K562 (cell line): ENCODE results near the gene RNF123. TPM values are rescaled to one million over a fixed set of nuclear protein-coding genes. Genes with fewer than 3 reads are reported as not detected.
"Not testable (repeated sequence)": the region's sequence is repeated elsewhere in the genome, so short reads cannot be mapped to it uniquely, and the experiment has no call there.

Experiments
- ATAC-seq: fragments of 200-7000 bp; cut with Tn5 transposase; 3 replicates; pipeline ENCODE4 v1.9.1; 2020; ENCODE audit warnings: moderate library complexity
- BruUV-seq: library from RNA; stranded (reverse); fragments of 400-500 nt; replicated peaks from 2 replicates; lab custom pipeline; 2021; lab: Mats Ljungman, UMichigan
- CTCF ChIA-PET: fragments of 300-600 bp; formaldehyde crosslinking; extraction: SDS; loops from one replicate; lab custom pipeline; 2021; ENCODE audit warnings: low intra/inter-chr PET ratio; lab: Yijun Ruan, JAX
- POLR2A ChIA-PET: fragments of 300-600, 350-650 bp; sonication (Branson Sonifier 250); formaldehyde crosslinking; extraction: SDS; loops from one replicate; lab custom pipeline; 2021; ENCODE audit warnings: antibody characterized with exemption, inconsistent platforms; lab: Yijun Ruan, JAX
- DNase-seq, 4 experiments: peaks; one replicate each; pipeline versions ENCODE4 v3.0.0 to v3.0.0-alpha.2; 2011 to 2018; ENCODE audit warnings: low spot score in 3 of 4, mixed read lengths in 3 of 4; ENCODE audit errors: extremely low read depth in 1 of 4
- FAIRE-seq: peaks from 2 replicates; lab custom pipeline; 2011; peaks lifted over from hg19 to GRCh38; lab: Jason Lieb, UNC
- H2AFZ ChIP-seq: 2 replicates; pipeline ENCODE4 v1.6.0; 2011; ENCODE audit warnings: low read depth, low read length, control low read depth, inconsistent platforms
- H3K27ac ChIP-seq: fragments of 200-600 bp; 3 replicates; pipeline ENCODE4 v1.8.0; 2011; ENCODE audit warnings: low read depth, mild to moderate bottlenecking, control low read depth, inconsistent platforms, low read length, moderate library complexity, mixed read lengths; ENCODE audit errors: extremely low read depth
- H3K27me3 ChIP-seq, 2 experiments: fragments of 300-600 bp in 1 of 2; 2 replicates in 1 of 2; 3 replicates in 1 of 2; pipeline versions ENCODE4 v1.6.0 to v1.8.0; 2011; ENCODE audit warnings: inconsistent platforms in 2 of 2, low read length in 2 of 2, mild to moderate bottlenecking in 1 of 2, mixed read lengths in 1 of 2, moderate library complexity in 1 of 2; ENCODE audit not compliant: control insufficient read depth in 2 of 2, insufficient read depth in 2 of 2
- H3K36me3 ChIP-seq: fragments of 300-600 bp; 3 replicates; pipeline ENCODE4 v1.8.0; 2011; ENCODE audit warnings: mild to moderate bottlenecking, low read length, inconsistent platforms; ENCODE audit not compliant: control insufficient read depth, insufficient read depth
- H3K4me1 ChIP-seq, 2 experiments: fragments of 200-600 bp in 1 of 2; replicated peaks in 1 of 2; 2 replicates in 1 of 2; 3 replicates in 1 of 2; pipeline versions ENCODE4 v1.5.1 to v1.8.0; 2011; ENCODE audit warnings: inconsistent platforms in 2 of 2, low read length in 2 of 2, mild to moderate bottlenecking in 1 of 2, mixed read lengths in 1 of 2, moderate library complexity in 1 of 2; ENCODE audit not compliant: control insufficient read depth in 2 of 2, insufficient read depth in 2 of 2
- H3K4me2 ChIP-seq: 2 replicates; pipeline ENCODE4 v1.6.1; 2011; ENCODE audit warnings: low read length, control low read depth, inconsistent platforms, mixed read lengths; ENCODE audit not compliant: insufficient read depth
- H3K4me3 ChIP-seq: fragments of 200-600 bp; sonication (generic), shearing (Covaris generic); 2 replicates; pipeline ENCODE4 v1.5.1; 2016; ENCODE audit warnings: control low read depth, inconsistent platforms
- H3K79me2 ChIP-seq: fragments of 200-600 bp; 3 replicates; pipeline ENCODE4 v1.8.0; 2011; ENCODE audit warnings: low read length, inconsistent platforms; ENCODE audit not compliant: control insufficient read depth, insufficient read depth
- H3K9ac ChIP-seq, 2 experiments: 2 replicates each; pipeline versions ENCODE4 v1.6.0 to v1.6.1; 2011; ENCODE audit warnings: low read depth in 2 of 2, low read length in 2 of 2, control low read depth in 1 of 2, inconsistent platforms in 1 of 2, mild to moderate bottlenecking in 1 of 2, mixed read lengths in 1 of 2; ENCODE audit not compliant: insufficient read depth in 1 of 2
- H3K9me1 ChIP-seq: one replicate; pipeline ENCODE4 v1.6.0; 2011; ENCODE audit warnings: inconsistent platforms, mild to moderate bottlenecking, low read length, moderate library complexity; ENCODE audit not compliant: control insufficient read depth, insufficient read depth
- H3K9me3 ChIP-seq: replicated peaks from 2 replicates; pipeline ENCODE4 v1.5.1; 2011; ENCODE audit warnings: low read depth, low read length, inconsistent platforms; ENCODE audit not compliant: control insufficient read depth, insufficient read depth
- H4K20me1 ChIP-seq: replicated peaks from 2 replicates; pipeline ENCODE4 v1.6.1; 2011; ENCODE audit warnings: low read length, inconsistent platforms, mixed read lengths; ENCODE audit not compliant: control insufficient read depth, insufficient read depth
- POLR2G ChIP-seq: fragments of 200-400 bp; formaldehyde crosslinking; IDR thresholded peaks from 2 replicates; pipeline ENCODE4 v1.6.1; 2017; ENCODE audit warnings: low read depth, mild to moderate bottlenecking, antibody characterized with exemption, low read length, moderate library complexity
- WGBS: fragments of 100-300 bp; shearing (Covaris generic); methylation state at CpG from one replicate; pipeline ENCODE4 v1.1.6; 2016; ENCODE audit warnings: low coverage, mixed read lengths; ENCODE audit not compliant: insufficient coverage; ENCODE audit errors: missing lambda C conversion rate; 5-methylcytosine and 5-hydroxymethylcytosine counted together
- in situ Hi-C: fragments of 300-500 bp; cut with MboI; formaldehyde crosslinking; loops from 4 replicates; pipeline ENCODE4 v1.15.0; 2018; ENCODE audit warnings: inconsistent platforms, mixed read lengths
- intact Hi-C: fragments of 100-400 bp; cut with micrococcal nuclease; formaldehyde crosslinking; loops from 2 replicates; pipeline ENCODE4 v1.14.2; 2022
- polyA plus RNA-seq, 8 experiments: library from polyadenylated mRNA; depleted of rRNA in 4 of 8; stranded (reverse) in 5 of 8; unstranded in 3 of 8; fragments of >200 nt; fragmentation: Nextera tagmentation in 2 of 8; fragmentation: Illumina TruSeq in 1 of 8; extraction: Ambion mirVana in 2 of 8; extraction: Trizol in 1 of 8; gene quantifications; 2 replicates each; pipeline versions ENCODE4 v1.2.1 to v1.2.3, GENCODE V29; 2011 to 2014; ENCODE audit warnings: inconsistent platforms in 1 of 8, missing spikeins in 1 of 8
- total RNA-seq, 7 experiments: library from RNA; depleted of rRNA in 6 of 7; stranded (reverse); fragments of >200 nt in 6 of 7; fragmentation: Illumina TruSeq in 2 of 7; extraction: Trizol in 2 of 7; gene quantifications; 2 replicates each; pipeline versions ENCODE4 v1.2.1 to v1.2.3, GENCODE V29; 2011 to 2021; ENCODE audit warnings: low replicate concordance in 1 of 7
- TF ChIP-seq, protein P1 (sequence below): sonication (generic); formaldehyde crosslinking; IDR thresholded peaks from 2 replicates; pipeline ENCODE4 v1.8.1; 2023; ENCODE audit warnings: mild to moderate bottlenecking, missing genetic modification reagents

RNF123 gene
- total and polyA plus RNA-seq, 9 of the 15 experiments (the other 6 are each of a cell fraction or from before 2014, with no cell fraction given) = 8.7 to 53.1 (median 17.5) TPM

DNA sequence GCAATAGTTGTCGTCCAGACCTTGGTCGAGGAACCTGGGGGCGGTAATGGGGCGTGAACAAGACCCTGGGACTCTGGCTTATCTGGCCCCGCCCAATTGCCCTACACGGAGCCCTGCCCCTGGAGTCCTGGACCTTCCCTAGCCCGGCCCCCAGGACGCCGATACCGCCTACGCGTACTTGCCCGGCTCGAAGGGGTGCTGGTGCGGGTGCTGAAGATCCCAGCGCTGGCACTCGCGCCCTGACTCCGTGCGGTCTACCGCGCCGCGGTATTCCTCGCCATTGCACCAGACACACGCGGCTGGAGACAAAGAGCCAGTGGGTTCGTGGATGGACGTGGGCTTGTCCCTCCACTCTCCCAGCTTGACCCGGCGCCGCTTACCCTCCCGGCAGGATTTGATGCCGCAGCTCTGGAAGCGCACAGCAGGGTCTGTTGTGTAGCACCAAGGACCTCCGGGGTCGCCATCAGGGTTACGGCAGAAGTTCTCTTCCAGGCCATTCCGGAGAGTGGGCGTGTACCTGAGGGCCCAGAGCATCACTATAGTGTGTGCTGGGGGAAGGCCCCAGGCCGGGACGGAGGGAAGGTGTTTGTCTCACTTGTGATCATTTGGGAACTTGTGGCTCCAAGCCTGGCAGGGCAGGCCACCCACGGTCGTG, 2.5 kb upstream of the RNF123 start:
- H3K27me3 ChIP-seq, FAIRE-seq, H3K9ac ChIP-seq, H3K27ac ChIP-seq, H3K9me3 ChIP-seq, DNase-seq, BruUV-seq, H2AFZ ChIP-seq, H3K4me3 ChIP-seq, CTCF ChIA-PET: not testable (repeated sequence)
- Histone ChIP-seq H3K79me2 (peaks cover 22% of the 10 kb centered on the region), H3K4me1 (peaks cover 6 to 33% of the 10 kb centered on the region in 2 experiments; a peak in 4 of 5 replicates), H3K36me3 (peaks cover 20% of the 10 kb centered on the region; the same call in 1 of the 3 replicates)
- peak; percentile 31; the same call in 1 of the 2 replicates for TF ChIP-seq POLR2G
- TF ChIP-seq, protein P1, sequence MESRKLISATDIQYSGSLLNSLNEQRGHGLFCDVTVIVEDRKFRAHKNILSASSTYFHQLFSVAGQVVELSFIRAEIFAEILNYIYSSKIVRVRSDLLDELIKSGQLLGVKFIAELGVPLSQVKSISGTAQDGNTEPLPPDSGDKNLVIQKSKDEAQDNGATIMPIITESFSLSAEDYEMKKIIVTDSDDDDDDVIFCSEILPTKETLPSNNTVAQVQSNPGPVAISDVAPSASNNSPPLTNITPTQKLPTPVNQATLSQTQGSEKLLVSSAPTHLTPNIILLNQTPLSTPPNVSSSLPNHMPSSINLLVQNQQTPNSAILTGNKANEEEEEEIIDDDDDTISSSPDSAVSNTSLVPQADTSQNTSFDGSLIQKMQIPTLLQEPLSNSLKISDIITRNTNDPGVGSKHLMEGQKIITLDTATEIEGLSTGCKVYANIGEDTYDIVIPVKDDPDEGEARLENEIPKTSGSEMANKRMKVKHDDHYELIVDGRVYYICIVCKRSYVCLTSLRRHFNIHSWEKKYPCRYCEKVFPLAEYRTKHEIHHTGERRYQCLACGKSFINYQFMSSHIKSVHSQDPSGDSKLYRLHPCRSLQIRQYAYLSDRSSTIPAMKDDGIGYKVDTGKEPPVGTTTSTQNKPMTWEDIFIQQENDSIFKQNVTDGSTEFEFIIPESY (CRISPR knock-in tag) = peak; percentile 84
- TF ChIP-seq, all 486 proteins: peak for 2; not testable (repeated sequence) for 484
- H3K9me1 ChIP-seq, H3K4me2 ChIP-seq, in situ Hi-C loops, intact Hi-C loops, H4K20me1 ChIP-seq, ATAC-seq, POLR2A ChIA-PET: not testable (repeated sequence)
- 92% methylated on average over 7 of the region's 44 CpGs for WGBS
